NCI-H2227 (cell line): ENCODE data around the gene GLTP.

Source experiments
- DNase-seq: peaks from one replicate; lab custom pipeline; 2025; ENCODE audit not compliant: unreplicated experiment; lab: John Stamatoyannopoulos, UW

Gene GLTP

GRCh38 chr12:109803678-109804077 lies 76.7 kb downstream of the GLTP start:
- no peak for DNase-seq

- no peak for DNase-seq
These were observed 77.5 kb downstream of the GLTP start for GRCh38 chr12:109802828-109803227.
